Measurements from ENCODE around the gene PRKAB1.

Gene PRKAB1

GRCh38 chr12:119665164-119665929 is 2.6 kb upstream of the PRKAB1 start:
- DNase-seq: no peak

GRCh38 chr12:119666226-119666795 is 1.6 kb upstream of the PRKAB1 start:
- DNase-seq: no peak

- DNase-seq: no peak
Observed at GRCh38 chr12:119666900-119667576, 895 bp upstream of the PRKAB1 start.

DNA sequence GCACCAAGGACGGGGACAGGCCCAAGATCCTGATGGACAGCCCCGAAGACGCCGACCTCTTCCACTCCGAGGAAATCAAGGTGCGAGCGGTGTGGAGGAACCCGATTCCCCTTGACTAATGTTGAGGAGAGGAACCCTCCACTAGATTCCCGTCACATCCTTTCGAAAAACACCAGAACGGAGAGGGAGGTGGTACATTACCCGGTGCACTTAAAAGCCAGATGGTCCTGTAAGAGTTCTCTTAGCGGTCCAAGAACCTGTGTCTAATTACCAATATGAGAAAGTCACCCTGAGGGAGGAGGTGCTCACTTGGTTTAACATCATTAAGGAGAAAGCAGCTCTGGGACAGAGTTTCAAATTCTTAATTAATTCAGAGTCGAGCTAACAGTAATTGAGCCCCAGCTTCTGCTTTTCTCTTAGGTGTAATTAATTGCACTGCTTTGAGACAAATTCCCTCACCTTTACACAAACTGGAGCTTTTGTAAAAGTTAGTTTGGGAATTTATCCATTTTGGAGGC is 450 bp downstream of the PRKAB1 start:
- DNase-seq: no peak

GRCh38 chr12:119669744-119670472 is 2.0 kb downstream of the PRKAB1 start:
- DNase-seq: no peak

DNA sequence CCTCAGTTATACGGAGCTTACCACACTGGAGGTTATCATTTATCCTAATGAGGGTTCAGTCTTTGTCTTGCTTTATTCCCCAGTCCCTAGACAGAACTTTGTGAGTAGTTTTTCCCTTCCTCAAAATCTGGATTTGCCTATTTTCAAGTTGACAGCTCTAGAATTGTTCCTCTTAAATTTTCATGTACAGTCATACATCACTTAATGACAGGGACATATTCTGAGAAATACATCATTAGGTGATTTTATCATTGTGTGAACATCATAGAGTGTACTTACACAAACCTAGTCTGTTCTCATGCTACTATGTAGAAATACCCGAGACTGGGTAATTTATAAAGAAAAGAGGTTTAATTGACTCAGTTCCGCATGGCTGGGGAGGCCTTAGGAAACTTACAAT is 3.1 kb downstream of the PRKAB1 start:
- no peak for DNase-seq

- no peak for DNase-seq
Observed at GRCh38 chr12:119672194-119672593, 4.3 kb downstream of the PRKAB1 start.

DNA sequence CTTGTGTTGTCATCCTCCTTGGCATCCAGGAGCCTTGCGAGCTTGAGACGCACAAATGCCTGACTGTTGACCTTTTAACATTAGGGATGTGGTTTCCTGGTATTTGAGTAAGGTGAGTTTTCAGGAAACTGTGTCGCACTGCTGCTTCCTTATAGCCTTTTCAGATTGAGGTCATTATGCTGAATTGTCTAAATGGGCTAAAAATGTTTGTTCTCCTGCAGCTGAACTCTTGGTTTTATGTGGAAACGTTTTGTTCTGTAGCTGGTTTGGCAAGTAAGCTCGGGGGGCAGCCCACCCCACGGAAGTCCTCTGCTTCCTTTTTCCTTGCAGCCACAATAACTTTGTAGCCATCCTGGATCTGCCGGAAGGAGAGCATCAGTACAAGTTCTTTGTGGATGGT is 5.7 kb downstream of the PRKAB1 start:
- DNase-seq: no peak

GRCh38 chr12:119674560-119674959 is 6.6 kb downstream of the PRKAB1 start:
- no peak for DNase-seq

GRCh38 chr12:119676022-119676421 is 8.1 kb downstream of the PRKAB1 start:
- no peak for DNase-seq

DNA sequence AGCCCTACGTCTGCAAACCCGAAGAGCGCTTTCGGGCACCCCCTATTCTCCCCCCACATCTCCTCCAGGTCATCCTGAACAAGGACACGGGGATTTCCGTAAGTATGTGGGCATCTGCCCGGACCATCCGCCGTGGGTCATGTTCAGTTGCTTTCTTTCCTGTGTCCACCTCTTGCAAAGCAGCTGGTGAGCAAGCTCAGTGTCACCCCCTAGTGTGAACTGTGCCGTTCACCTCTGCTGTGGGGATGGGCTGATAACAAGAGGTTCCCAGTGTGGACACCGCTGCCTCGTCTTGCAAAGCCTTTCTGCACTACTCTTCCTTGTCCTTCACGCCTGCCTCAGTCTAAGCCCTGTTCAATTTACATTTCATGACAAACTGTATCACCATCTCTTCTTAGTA is 8.6 kb downstream of the PRKAB1 start:
- DNase-seq: no peak

- DNase-seq: no peak
Observed at GRCh38 chr12:119678459-119678858, 10.5 kb downstream of the PRKAB1 start.

DNA sequence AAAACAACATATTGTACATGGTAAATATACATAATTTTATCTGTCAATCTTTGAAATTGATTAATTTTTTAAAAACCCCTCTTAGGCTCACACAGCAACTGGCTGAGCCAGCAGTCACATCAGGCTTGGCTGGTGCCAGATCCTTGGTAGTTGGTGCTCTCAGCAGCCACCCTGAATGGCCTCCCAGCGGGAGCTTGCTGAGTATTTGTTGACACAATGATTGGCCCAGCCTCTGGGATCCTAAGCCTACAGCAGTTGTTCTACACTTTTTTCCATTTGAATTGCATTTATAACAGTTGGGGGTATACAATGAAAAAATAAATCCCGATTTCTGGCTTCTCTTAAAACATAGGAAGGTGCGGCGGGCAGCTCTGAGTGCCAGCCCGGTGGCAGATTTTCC is 11.1 kb downstream of the PRKAB1 start:
- no peak for DNase-seq

DNA sequence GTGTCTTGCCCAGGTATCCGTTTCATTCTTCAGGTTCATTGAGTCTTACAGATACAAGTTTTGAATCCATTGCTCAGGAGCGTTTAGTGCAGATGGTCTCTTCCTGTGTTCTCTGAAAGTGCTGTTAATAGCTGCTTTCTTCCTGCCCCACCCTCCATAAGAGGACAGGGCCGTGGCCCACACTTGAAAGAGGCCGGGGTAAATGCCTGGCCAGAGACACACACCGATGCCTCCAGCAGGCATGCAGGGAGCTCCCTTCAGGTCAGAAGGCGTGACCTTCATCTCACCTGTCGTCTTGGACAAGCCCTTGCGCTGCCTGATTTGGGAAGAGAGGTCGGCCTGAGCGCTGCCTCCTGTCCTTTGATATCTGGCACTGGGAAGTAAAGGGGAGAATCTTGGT is 11.6 kb downstream of the PRKAB1 start:
- no peak for DNase-seq

GRCh38 chr12:119681111-119681510 is 13.2 kb downstream of the PRKAB1 start:
- no peak for DNase-seq

GRCh38 chr12:119681728-119682638 is 14.1 kb downstream of the PRKAB1 start:
- no peak for DNase-seq

DNA sequence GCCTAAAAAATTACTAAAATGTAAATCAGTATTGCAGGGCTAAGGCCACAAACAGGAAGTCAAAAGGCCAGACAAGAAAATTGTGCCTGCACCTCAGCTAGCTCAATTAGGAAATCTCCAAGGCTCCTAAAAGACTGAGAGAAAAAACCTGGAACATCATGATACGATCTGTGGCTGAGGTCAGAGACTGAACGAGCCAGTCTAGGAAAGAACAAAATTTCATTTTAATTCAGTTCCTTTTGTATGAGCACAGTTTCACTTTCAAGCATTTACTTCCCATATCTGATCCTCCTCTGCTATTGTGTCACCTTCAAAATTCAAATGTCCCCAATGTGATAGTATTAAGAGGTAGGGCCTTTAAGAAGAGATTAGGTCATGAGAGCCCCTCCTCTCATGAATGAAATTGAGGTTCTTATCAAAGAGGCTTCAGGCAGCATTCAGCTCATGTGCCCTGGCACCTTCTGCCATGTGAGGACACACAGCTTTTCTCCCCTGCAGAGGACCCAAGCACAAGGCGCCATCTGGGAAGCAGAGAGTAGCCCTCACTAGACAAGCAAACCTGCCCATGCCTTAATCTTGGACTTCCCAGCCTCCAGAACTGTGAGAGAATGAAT is 14.8 kb downstream of the PRKAB1 start:
- no peak for DNase-seq

- DNase-seq: no peak
Observed at GRCh38 chr12:119683413-119683812, 15.5 kb downstream of the PRKAB1 start.

DNA sequence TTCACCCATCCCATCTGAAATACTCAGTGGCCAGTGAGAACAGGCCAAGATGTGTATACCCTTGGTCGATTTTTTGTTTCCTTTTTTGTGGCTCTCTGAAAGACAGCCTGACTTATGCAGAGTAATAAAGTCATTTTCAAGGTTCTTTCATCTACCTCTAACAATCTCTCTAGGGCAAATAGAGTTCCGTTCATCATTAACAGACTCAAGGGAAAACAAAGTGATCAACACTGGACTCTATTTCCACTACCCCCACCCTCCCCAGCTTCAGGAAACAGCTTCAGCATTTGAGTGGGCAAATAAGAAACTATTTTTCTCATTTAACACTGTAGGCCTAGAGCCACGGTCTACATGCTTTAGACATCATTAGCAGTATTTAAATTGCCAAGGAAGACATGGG is 15.9 kb downstream of the PRKAB1 start:
- no peak for DNase-seq

DNA sequence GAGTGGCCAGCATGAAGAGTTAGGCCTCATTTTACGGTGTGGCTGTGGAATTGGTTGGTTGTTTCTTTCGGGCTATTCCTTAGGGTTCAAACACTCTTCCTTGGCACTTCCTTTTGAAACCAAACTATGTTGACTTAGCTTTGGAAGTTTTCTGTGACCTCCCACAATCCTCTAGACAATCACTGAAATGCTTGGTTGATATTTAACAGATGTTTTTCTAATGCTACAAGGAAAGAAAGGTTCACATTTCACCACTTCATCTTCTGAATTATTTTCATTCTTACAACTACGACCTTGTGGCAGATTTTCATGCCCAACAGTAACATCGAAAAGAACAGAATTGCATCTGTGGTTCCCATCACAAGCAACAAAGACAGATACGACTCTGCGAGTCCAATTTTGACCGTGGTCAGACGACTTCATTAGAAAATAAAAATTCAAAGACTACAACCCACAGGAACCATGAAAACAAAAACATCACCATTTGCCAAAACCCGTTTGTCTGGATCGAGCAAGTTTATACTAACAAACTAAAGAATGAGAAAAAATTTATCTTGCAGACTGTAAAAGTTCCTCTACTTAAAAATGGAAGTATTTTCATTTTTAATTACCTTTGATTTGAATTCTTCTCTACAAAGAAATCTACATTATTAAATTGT is 16.9 kb downstream of the PRKAB1 start:
- DNase-seq: no peak

DNA sequence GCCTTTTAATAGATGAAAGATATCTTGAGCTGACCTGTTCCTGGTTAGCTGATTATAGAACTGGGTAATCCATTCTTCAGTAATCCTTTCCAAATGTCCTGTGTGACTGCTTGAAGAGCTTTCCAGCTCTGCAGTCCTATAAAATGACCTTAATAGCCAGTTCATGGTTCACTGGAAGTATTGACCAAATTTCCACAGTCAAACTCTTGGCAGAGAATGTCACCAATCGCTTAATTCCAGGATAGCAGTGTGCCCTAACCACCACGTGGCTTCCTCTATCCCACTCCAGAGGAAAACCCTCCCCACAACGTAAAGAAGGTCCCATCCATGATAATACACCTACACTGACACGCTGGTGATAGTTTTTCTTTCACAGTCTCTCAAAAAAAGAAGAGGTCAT is 17.4 kb downstream of the PRKAB1 start:
- DNase-seq: no peak
